SK-N-SH treated with all-trans-retinoic acid at 6 μM for 48 hours (cell line): ENCODE results near the gene THBS3.

Experiments used
- ATAC-seq: fragments of 200-7000 bp; cut with Tn5 transposase; 3 replicates; pipeline ENCODE4 v1.9.1; 2020; ENCODE audit warnings: mild to moderate bottlenecking, moderate library complexity
- ARNTL ChIP-seq: fragments of 450-650 bp; formaldehyde crosslinking; IDR thresholded peaks from 2 replicates; pipeline ENCODE4 v1.5.0; 2020; ENCODE audit warnings: low read depth, mild to moderate bottlenecking, moderate library complexity, borderline replicate concordance
- BACH2 ChIP-seq: fragments of 250-450 bp; sonication (Bioruptor Pico); IDR thresholded peaks from 2 replicates; pipeline ENCODE4 v1.9.0; 2021; ENCODE audit warnings: mild to moderate bottlenecking, borderline replicate concordance
- CREB5 ChIP-seq: fragments of 250-450 bp; sonication (Bioruptor Pico); IDR thresholded peaks from 2 replicates; pipeline ENCODE4 v1.5.1; 2020; ENCODE audit warnings: low read depth, mild to moderate bottlenecking, moderate library complexity
- CSDC2 ChIP-seq: fragments of 250-450 bp; sonication (Bioruptor Pico); IDR thresholded peaks from 2 replicates; pipeline ENCODE4 v1.5.0; 2020; ENCODE audit warnings: mild to moderate bottlenecking, moderate library complexity
- CSRNP3 ChIP-seq: fragments of 250-450 bp; sonication (Bioruptor Pico); IDR thresholded peaks from 2 replicates; pipeline ENCODE4 v1.5.1; 2021; ENCODE audit warnings: mild to moderate bottlenecking, moderate library complexity
- ESRRG ChIP-seq: fragments of 250-450 bp; sonication (Bioruptor Pico); IDR thresholded peaks from 2 replicates; pipeline ENCODE4 v1.6.1; 2021; ENCODE audit warnings: mild to moderate bottlenecking
- GLIS3 ChIP-seq: fragments of 250-450 bp; sonication (Bioruptor Pico); IDR thresholded peaks from 2 replicates; pipeline ENCODE4 v1.5.0; 2020; ENCODE audit warnings: mild to moderate bottlenecking, moderate library complexity
- ISL1 ChIP-seq: fragments of 250-450 bp; sonication (Bioruptor Pico); IDR thresholded peaks from 2 replicates; pipeline ENCODE4 v2.1.2; 2022; ENCODE audit warnings: mild to moderate bottlenecking, moderate library complexity
- OSR1 ChIP-seq: fragments of 250-450 bp; sonication (Bioruptor Pico); IDR thresholded peaks from 2 replicates; pipeline ENCODE4 v1.8.0; 2022; ENCODE audit warnings: moderate library complexity, mild to moderate bottlenecking, inconsistent platforms
- POU6F1 ChIP-seq: fragments of 250-450 bp; sonication (Bioruptor Pico); IDR thresholded peaks from 2 replicates; pipeline ENCODE4 v1.8.0; 2021; ENCODE audit warnings: low read depth, mild to moderate bottlenecking, moderate library complexity, borderline replicate concordance
- PPARA ChIP-seq: fragments of 250-450 bp; sonication (Bioruptor Pico); IDR thresholded peaks from 2 replicates; pipeline ENCODE4 v1.5.0; 2020; ENCODE audit warnings: mild to moderate bottlenecking, borderline replicate concordance
- RARB ChIP-seq: fragments of 250-450 bp; sonication (Bioruptor Pico); IDR thresholded peaks from 2 replicates; pipeline ENCODE4 v1.8.0; 2021; ENCODE audit warnings: mild to moderate bottlenecking, moderate library complexity
- SNAI2 ChIP-seq: fragments of 250-450 bp; sonication (Bioruptor Pico); IDR thresholded peaks from 2 replicates; pipeline ENCODE4 v1.5.0; 2020; ENCODE audit warnings: mild to moderate bottlenecking, moderate library complexity
- TCF4 ChIP-seq: fragments of 250-450 bp; sonication (Bioruptor Pico); IDR thresholded peaks from 2 replicates; pipeline ENCODE4 v1.8.0; 2021; ENCODE audit warnings: mild to moderate bottlenecking, moderate library complexity, borderline replicate concordance
- TOX ChIP-seq: fragments of 250-450 bp; sonication (Bioruptor Pico); IDR thresholded peaks from 2 replicates; pipeline ENCODE4 v1.8.0; 2021; ENCODE audit warnings: mild to moderate bottlenecking, moderate library complexity, borderline replicate concordance
- TSHZ2 ChIP-seq: fragments of 250-450 bp; sonication (Bioruptor Pico); IDR thresholded peaks from 2 replicates; pipeline ENCODE4 v1.5.0; 2020; ENCODE audit warnings: mild to moderate bottlenecking, moderate library complexity
- ZC3H10 ChIP-seq: fragments of 250-450 bp; sonication (Bioruptor Pico); IDR thresholded peaks from 2 replicates; pipeline ENCODE4 v1.5.1; 2021; ENCODE audit warnings: mild to moderate bottlenecking, moderate library complexity
- ZFP3 ChIP-seq: fragments of 250-450 bp; sonication (Bioruptor Pico); IDR thresholded peaks from 2 replicates; pipeline ENCODE4 v1.5.0; 2020; ENCODE audit warnings: mild to moderate bottlenecking, moderate library complexity
- ZFP30 ChIP-seq: fragments of 450-650 bp; formaldehyde crosslinking; IDR thresholded peaks from 2 replicates; pipeline ENCODE4 v1.5.0; 2022; ENCODE audit warnings: mild to moderate bottlenecking, moderate library complexity
- ZNF565 ChIP-seq: fragments of 450-650 bp; formaldehyde crosslinking; conservative IDR thresholded peaks from 2 replicates; pipeline ENCODE4 v1.5.0; 2020; ENCODE audit warnings: low read depth, mild to moderate bottlenecking, moderate library complexity
- ZNF70 ChIP-seq: fragments of 450-650 bp; formaldehyde crosslinking; IDR thresholded peaks from 2 replicates; pipeline ENCODE4 v1.5.0; 2020; ENCODE audit warnings: mild to moderate bottlenecking, moderate library complexity
- ZNF8 ChIP-seq: fragments of 450-650 bp; formaldehyde crosslinking; IDR thresholded peaks from 2 replicates; pipeline ENCODE4 v1.5.0; 2020; ENCODE audit warnings: mild to moderate bottlenecking, moderate library complexity
- TF ChIP-seq, protein P1 (sequence below): fragments of 250-450 bp; sonication (Bioruptor Pico); IDR thresholded peaks from 2 replicates; pipeline ENCODE4 v1.8.0; 2020; ENCODE audit warnings: mild to moderate bottlenecking, moderate library complexity, borderline replicate concordance

The THBS3 gene

GRCh38 chr1:155199792-155200191 is 7.9 kb downstream of the THBS3 start:
- ATAC-seq, result no peak
- no peak for TF ChIP-seq BACH2
- no peak for TF ChIP-seq PPARA (CRISPR knock-in tag)
- TF ChIP-seq OSR1 (CRISPR knock-in tag), result no peak
- TF ChIP-seq ZFP3 (CRISPR knock-in tag), result no peak
- TF ChIP-seq ESRRG, result no peak
- TF ChIP-seq POU6F1, result no peak
- TF ChIP-seq, protein P1, sequence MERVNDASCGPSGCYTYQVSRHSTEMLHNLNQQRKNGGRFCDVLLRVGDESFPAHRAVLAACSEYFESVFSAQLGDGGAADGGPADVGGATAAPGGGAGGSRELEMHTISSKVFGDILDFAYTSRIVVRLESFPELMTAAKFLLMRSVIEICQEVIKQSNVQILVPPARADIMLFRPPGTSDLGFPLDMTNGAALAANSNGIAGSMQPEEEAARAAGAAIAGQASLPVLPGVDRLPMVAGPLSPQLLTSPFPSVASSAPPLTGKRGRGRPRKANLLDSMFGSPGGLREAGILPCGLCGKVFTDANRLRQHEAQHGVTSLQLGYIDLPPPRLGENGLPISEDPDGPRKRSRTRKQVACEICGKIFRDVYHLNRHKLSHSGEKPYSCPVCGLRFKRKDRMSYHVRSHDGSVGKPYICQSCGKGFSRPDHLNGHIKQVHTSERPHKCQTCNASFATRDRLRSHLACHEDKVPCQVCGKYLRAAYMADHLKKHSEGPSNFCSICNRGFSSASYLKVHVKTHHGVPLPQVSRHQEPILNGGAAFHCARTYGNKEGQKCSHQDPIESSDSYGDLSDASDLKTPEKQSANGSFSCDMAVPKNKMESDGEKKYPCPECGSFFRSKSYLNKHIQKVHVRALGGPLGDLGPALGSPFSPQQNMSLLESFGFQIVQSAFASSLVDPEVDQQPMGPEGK, result no peak
- no peak for TF ChIP-seq ZNF8 (CRISPR knock-in tag)
- TF ChIP-seq CREB5 (CRISPR knock-in tag), result no peak
- TF ChIP-seq ISL1, result no peak
- TF ChIP-seq ARNTL (CRISPR knock-in tag), result no peak
- TF ChIP-seq TCF4 (CRISPR knock-in tag), result no peak
- no peak for TF ChIP-seq GLIS3
- TF ChIP-seq RARB, result no peak
- no peak for TF ChIP-seq ZC3H10 (CRISPR knock-in tag)
- no peak for TF ChIP-seq ZNF70 (CRISPR knock-in tag)
- no peak for TF ChIP-seq CSRNP3 (CRISPR knock-in tag)
- TF ChIP-seq TSHZ2 (CRISPR knock-in tag), result no peak
- TF ChIP-seq, all 23 proteins: peak for 0

DNA sequence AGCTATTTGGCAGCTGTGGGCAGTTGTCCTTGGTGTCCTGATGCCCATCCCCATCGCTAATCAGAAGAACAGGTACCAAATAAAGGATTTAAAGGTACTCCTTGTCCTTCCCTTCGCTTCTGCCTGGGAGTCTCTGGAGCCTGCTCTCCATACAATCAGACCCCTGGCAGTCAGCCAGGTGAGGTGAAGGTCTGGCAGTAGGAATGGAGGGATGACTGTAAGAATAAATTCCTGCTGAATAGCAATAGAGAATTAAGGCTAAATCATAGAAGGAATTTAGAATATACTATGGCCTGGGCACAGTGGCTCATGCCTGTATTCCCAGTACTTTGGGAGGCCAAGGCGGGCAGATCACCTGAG is 9.2 kb downstream of the THBS3 start:
- TF ChIP-seq ZFP3 (CRISPR knock-in tag) (no peak), ZNF565 (CRISPR knock-in tag) (no peak), CSDC2 (CRISPR knock-in tag) (no peak), POU6F1 (no peak), TOX (no peak), ISL1 (no peak), OSR1 (CRISPR knock-in tag) (no peak)
- no peak for ATAC-seq

- no peak for ATAC-seq
- TF ChIP-seq ZC3H10 (CRISPR knock-in tag) (no peak), ZFP3 (CRISPR knock-in tag) (no peak), SNAI2 (no peak), POU6F1 (no peak), ARNTL (CRISPR knock-in tag) (no peak), ZFP30 (CRISPR knock-in tag) (no peak), ESRRG (no peak), TOX (no peak), CSDC2 (CRISPR knock-in tag) (no peak), OSR1 (CRISPR knock-in tag) (no peak), ZNF70 (CRISPR knock-in tag) (no peak), ISL1 (no peak), RARB (no peak)
- TF ChIP-seq, protein P1, result no peak
These were observed 9.7 kb downstream of the THBS3 start for GRCh38 chr1:155197901-155198546.
